Activated naive CD4-positive, alpha-beta T cell treated with anti-CD3 and anti-CD28 coated beads for 36 hours (primary cell): ENCODE results near the gene SAMD4A. TPM values are rescaled to one million over a fixed set of nuclear protein-coding genes. Genes with fewer than 3 reads are reported as not detected.
"Not testable (repeated sequence)": the region's sequence is repeated elsewhere in the genome, so short reads cannot be mapped to it uniquely, and the experiment has no call there.

ENCODE experiments used
- CTCF ChIA-PET: fragments of 350-600 bp; sonication (Branson Sonifier 250); formaldehyde crosslinking; loops from one replicate; lab custom pipeline; 2021; ENCODE audit warnings: antibody characterized with exemption; lab: Charles Lee
- DNase-seq: peaks from one replicate; pipeline ENCODE4 v3.0.0-alpha.2; 2020
- H3K27ac Mint-ChIP-seq: one replicate; pipeline ENCODE4 v1.8.0; 2021; ENCODE audit warnings: mild to moderate bottlenecking, mixed read lengths
- H3K27me3 Mint-ChIP-seq: one replicate; pipeline ENCODE4 v1.8.0; 2021; ENCODE audit warnings: low read depth, mixed read lengths
- H3K36me3 Mint-ChIP-seq: one replicate; pipeline ENCODE4 v1.8.0; 2021; ENCODE audit warnings: low read depth, mixed read lengths
- H3K4me1 Mint-ChIP-seq: one replicate; pipeline ENCODE4 v1.8.0; 2021; ENCODE audit warnings: low read depth, mixed read lengths
- H3K4me3 Mint-ChIP-seq: one replicate; pipeline ENCODE4 v1.8.0; 2021; ENCODE audit warnings: mild to moderate bottlenecking, moderate library complexity, mixed read lengths
- H3K9me3 Mint-ChIP-seq: one replicate; pipeline ENCODE4 v1.8.0; 2021; ENCODE audit warnings: mixed read lengths
- intact Hi-C: fragments of 100-400 bp; cut with micrococcal nuclease; formaldehyde crosslinking; loops from one replicate; pipeline ENCODE4 v1.15.1; 2023
- total RNA-seq, 2 experiments: library from RNA; stranded (reverse); gene quantifications; one replicate each; pipeline ENCODE4 v1.2.3, GENCODE V29; 2021

Gene SAMD4A
- total RNA-seq, 2 experiments from 2014 or later, result 4.7 to 4.9 TPM

DNA sequence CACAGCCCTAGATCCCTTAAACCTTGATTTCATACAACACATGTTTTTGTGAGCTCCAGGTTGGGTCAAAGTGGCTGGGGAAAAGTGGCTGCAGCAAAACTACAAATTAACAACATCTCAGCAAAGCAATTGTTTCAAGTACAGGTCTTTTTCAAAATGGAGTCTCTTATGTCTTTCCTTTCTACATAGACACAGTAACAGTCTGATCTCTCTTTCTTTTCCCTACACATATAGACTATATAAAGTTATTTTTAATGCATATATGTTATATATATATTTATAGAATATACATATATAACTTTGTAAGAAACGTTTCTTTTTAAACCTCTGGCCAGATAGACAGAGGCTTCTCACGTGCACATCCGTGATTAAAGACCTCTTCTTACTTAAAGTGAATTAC is 186.5 kb downstream of the SAMD4A start:
- H3K9me3 Mint-ChIP-seq, H3K36me3 Mint-ChIP-seq, H3K4me3 Mint-ChIP-seq, DNase-seq, H3K27me3 Mint-ChIP-seq, H3K27ac Mint-ChIP-seq, H3K4me1 Mint-ChIP-seq, intact Hi-C loops: not testable (repeated sequence)
- CTCF ChIA-PET, result interaction anchor here (0.7 kb wide), 1 partner anchor 20 kb away, joined by 3 read pairs; no protein-coding TSS in a partner anchor

DNA sequence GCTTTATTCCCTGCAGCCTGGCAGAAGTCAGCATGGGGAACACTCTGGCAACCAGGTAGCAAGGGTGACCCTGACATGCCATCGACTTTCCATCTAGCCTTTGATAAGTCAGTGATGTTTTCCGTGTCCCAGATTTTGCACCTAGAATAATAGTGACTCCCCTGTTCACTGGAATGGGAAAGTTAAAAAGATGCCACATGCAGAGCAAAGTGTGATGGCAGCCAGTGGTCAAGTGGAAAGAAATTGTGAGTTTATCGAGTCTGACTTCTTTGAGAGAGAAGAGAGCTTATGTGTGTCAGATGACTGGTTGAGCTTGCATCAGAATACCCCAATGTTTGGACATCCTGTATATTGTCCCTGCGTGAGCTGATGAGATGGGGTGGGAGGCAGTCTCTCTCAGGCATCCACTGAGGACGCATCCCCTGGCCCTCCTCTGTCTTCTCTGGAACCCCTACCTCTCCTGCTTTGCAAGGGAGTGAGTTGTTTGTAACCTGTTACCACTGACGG is 187.2 kb downstream of the SAMD4A start:
- CTCF ChIA-PET, result interaction anchor here (0.7 kb wide), 1 partner anchor 20 kb away, joined by 3 read pairs; no protein-coding TSS in a partner anchor
- Mint-ChIP-seq H3K9me3 (no peaks in the 10 kb centered on the region), H3K36me3 (peaks cover 2% of the 10 kb centered on the region), H3K4me3 (no peak overlapping the region), H3K27me3 (no peaks in the 10 kb centered on the region), H3K27ac (no peak overlapping the region), H3K4me1 (peaks cover 4% of the 10 kb centered on the region)
- no peak for DNase-seq
- intact Hi-C loops, result no loop called here

DNA sequence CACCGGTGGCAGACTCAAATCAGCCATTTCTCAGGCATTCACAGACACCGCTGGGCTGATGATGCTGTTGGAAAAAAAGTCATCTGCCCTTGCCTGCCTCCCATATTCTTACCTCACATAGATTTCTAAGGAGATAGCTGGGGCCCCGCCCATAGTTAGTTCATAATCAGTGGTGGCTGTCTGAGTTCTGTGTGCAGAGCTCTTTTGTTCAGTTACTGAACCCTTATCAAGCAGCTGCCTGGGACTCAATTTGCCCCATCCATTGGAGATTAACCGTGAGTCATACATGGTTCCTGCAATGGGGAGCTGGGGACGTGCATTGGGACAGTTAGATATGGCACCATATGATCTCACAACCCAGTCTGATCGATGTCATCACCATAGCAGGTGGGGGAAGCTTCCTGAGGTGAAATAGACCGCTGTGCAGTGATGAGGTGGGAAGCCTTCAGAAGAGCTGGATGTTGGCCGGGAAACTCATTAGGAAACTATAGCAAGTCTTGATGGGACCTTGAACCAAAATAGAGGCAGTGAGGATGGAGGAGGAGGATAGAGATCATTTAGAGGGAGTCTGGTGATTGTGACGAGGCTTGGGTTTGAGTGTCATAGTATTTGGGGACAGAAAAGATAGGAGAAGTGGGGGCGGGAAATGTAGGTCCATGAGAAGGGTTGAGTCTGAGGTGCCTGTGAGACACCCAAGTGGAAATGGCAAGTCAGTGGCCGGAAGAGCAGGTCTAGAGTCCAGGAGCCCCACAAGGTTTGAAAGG is 187.9 kb downstream of the SAMD4A start:
- Mint-ChIP-seq H3K27ac (no peak overlapping the region), H3K9me3 (no peaks in the 10 kb centered on the region), H3K36me3 (peaks cover 2% of the 10 kb centered on the region), H3K4me3 (no peak overlapping the region), H3K27me3 (no peaks in the 10 kb centered on the region), H3K4me1 (peaks cover 4% of the 10 kb centered on the region)
- intact Hi-C loops, result no loop called here
- DNase-seq, result no peak
- CTCF ChIA-PET, result no interaction called here

DNA sequence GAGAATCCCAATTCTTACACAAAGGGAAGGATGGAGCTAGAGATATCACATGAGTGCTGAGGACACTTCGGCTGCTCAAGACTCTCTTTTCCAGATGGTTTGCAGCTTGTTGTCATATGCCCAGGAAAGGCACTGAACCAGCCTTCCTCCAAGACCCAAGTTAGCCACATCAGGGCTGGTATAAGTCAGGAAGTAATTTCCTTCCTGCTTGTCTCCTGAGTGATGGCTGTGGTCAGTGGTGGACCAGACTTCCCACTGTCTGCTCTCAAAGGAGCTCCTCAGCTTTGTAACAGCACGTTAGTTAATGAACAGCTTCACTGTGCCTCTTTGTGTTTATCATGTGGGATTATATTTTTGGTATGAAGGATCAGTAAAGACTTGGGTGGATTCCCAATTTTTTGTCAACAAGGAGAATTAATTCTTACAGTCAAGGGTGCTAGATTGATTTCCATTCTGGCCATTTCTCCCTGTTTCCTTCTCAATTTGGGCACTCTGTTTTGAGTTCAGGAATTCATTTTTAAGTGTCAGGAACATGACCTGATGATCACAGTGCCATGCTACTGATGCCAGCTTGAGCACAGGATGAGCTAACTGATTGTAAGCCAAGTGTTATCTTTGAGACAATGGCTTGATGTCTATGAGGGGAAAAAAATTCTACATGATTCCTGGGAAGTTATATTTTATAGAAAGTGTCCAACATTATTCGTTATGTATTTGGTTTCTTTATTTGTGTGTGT is 189.9 kb downstream of the SAMD4A start:
- H3K27me3 Mint-ChIP-seq, result no peaks in the 10 kb centered on the region
- CTCF ChIA-PET, result interaction anchor here (1.0 to 2.0 kb wide), 2 partner anchors 16 to 18 kb away, joined by 4 to 13 read pairs; no protein-coding TSS in a partner anchor
- intact Hi-C loops, result no loop called here
- H3K4me3 Mint-ChIP-seq, result no peak overlapping the region
- H3K27ac Mint-ChIP-seq, result no peak overlapping the region
- peaks cover 2% of the 10 kb centered on the region for H3K36me3 Mint-ChIP-seq
- DNase-seq, result no peak
- peaks cover 4% of the 10 kb centered on the region for H3K4me1 Mint-ChIP-seq
- H3K9me3 Mint-ChIP-seq, result no peaks in the 10 kb centered on the region

DNA sequence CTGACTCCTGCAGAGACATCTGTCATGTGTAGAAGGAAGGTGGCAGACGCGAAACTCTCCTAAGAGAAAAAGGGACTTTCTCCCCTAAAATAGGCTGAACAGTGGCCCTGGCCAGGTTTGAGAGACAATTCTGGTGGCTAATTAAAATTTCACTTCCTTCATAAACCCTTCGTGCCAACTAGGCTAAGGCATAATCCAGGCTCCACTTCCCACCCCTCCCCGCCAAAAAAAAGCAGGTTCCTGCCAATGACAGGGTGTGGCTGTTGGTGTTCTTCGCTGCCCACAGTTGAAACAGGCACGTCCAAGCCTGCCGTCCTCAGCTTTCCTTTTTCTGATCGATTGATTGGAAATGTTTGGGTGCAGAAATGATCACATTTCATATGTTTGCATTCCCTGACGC is 191.1 kb downstream of the SAMD4A start:
- Mint-ChIP-seq H3K36me3 (no peaks in the 10 kb centered on the region), H3K27ac (no peak overlapping the region), H3K9me3 (no peaks in the 10 kb centered on the region), H3K4me3 (no peak overlapping the region), H3K27me3 (no peaks in the 10 kb centered on the region), H3K4me1 (peaks cover 7% of the 10 kb centered on the region)
- no peak for DNase-seq
- intact Hi-C loops, result no loop called here
- CTCF ChIA-PET, result interaction anchor here (2.0 kb wide), 1 partner anchor 17 kb away, joined by 13 read pairs; no protein-coding TSS in a partner anchor

DNA sequence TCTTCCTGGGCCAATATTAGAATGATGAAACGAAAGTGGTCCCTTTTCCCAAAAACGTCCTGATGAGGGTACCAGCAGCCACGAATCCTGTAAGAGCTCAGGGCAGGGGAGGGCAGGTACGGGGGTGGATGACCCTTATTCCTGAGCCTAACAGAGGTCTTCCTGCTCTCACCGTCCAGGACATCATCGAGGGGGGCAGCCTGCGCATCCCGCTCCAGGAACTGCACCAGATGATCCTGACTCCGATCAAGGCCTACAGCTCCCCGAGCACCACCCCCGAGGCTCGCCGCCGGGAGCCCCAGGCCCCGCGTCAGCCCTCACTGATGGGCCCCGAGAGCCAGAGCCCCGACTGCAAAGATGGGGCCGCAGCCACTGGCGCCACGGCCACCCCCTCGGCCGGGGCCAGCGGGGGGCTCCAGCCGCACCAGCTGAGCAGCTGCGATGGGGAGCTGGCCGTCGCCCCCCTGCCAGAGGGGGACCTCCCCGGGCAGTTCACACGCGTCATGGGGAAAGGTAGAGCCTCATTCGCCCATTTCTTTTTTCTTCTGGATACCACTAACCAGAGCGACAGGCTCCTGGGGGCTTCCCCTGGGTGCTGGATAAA is 193.2 kb downstream of the SAMD4A start:
- H3K27me3 Mint-ChIP-seq, result no peaks in the 10 kb centered on the region
- no peaks in the 10 kb centered on the region for H3K36me3 Mint-ChIP-seq
- H3K4me3 Mint-ChIP-seq, result no peak overlapping the region
- no peaks in the 10 kb centered on the region for H3K9me3 Mint-ChIP-seq
- no peak overlapping the region for H3K27ac Mint-ChIP-seq
- CTCF ChIA-PET, result no interaction called here
- no peak for DNase-seq
- peaks cover 7% of the 10 kb centered on the region for H3K4me1 Mint-ChIP-seq
- intact Hi-C loops, result no loop called here

DNA sequence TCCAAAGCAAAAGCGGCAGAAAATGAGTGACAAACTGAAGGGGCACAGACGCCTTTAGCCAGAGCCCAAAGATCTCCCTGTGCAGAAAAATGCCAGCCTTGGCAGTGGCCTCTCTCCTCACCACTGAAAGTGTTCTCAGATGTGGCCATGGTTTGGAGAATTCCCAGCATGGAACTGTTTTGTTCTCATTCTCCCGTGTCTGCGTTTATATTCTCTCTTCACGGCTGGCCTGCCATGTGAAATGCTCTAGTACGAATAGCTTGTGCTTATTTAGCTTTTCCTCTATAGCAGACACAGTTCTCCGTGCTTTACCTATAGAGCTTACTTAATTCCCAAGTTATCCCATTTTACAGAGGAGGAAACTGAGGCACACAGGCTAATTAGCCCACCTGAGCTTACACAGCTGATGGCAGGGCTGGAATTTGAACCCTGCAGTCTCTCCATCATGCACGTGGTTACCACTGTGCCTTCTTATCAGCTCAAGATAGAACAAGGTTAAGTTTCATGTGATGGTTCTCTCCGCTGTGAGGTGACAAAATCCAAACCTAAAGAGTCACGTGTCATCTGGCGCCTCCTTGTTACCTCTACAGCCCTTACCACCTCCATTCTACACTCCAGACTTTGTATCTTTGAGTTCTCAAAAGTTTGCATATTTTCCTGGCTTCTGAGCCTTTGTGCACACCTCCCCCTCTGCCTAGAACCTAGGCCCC is 194.1 kb downstream of the SAMD4A start:
- Mint-ChIP-seq H3K36me3 (peaks cover 4% of the 10 kb centered on the region), H3K9me3 (no peaks in the 10 kb centered on the region), H3K27me3 (no peaks in the 10 kb centered on the region), H3K4me1 (peaks cover 8% of the 10 kb centered on the region), H3K4me3 (no peak overlapping the region), H3K27ac (no peak overlapping the region)
- DNase-seq, result no peak
- intact Hi-C loops, result no loop called here
- CTCF ChIA-PET, result interaction anchor here (0.6 to 0.9 kb wide), 2 partner anchors 106 to 218 kb away, joined by 3 to 4 read pairs; no protein-coding TSS in a partner anchor

DNA sequence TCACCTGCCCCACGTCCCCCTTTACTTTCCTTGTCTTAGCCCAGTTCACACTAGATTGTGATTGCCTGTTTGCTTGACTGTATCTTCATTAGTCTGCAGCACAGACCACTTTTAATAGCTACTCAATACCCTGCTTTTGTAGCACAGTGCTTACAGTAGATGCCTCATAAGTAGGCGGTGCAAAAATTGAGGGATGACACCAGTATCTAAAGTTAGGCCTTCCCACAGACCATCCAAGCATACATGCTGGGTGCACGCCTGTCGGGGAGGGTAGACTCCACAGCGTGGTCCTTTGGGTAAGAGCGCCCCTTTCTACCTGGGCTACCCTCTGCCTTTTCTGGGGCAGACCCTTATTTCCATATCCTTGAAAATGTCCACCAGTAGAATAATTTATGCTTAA is 194.9 kb downstream of the SAMD4A start:
- no peak for DNase-seq
- no peak overlapping the region for H3K4me3 Mint-ChIP-seq
- H3K9me3 Mint-ChIP-seq, result no peaks in the 10 kb centered on the region
- peaks cover 13% of the 10 kb centered on the region for H3K4me1 Mint-ChIP-seq
- intact Hi-C loops, result no loop called here
- H3K27me3 Mint-ChIP-seq, result no peaks in the 10 kb centered on the region
- CTCF ChIA-PET, result no interaction called here
- no peak overlapping the region for H3K27ac Mint-ChIP-seq
- peaks cover 4% of the 10 kb centered on the region for H3K36me3 Mint-ChIP-seq

DNA sequence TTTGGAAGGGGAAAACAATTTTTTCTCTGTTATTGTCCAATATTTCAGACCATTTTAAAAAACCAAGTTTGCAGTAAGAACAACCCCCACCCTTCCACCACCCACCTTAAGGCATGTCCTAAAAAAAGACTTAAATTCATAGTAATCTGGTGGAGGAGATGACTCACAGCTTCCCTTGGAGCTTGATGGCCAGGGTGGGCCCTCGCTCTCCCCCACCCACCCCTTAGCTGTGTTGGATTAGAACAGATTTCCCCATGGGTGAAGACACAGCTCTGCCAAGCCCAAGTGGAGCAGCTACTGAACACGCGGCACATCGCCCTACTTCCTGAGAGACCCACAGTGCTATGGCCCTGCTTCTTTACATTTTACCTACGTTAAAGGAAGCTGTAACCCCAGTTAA is 195.4 kb downstream of the SAMD4A start:
- Mint-ChIP-seq H3K9me3 (no peaks in the 10 kb centered on the region), H3K4me3 (no peak overlapping the region), H3K27me3 (no peaks in the 10 kb centered on the region), H3K36me3 (peaks cover 4% of the 10 kb centered on the region), H3K4me1 (peaks cover 12% of the 10 kb centered on the region), H3K27ac (no peak overlapping the region)
- DNase-seq, result no peak
- intact Hi-C loops, result no loop called here
- CTCF ChIA-PET, result interaction anchor here (0.9 kb wide), 1 partner anchor 11 kb away, joined by 5 read pairs; no protein-coding TSS in a partner anchor

DNA sequence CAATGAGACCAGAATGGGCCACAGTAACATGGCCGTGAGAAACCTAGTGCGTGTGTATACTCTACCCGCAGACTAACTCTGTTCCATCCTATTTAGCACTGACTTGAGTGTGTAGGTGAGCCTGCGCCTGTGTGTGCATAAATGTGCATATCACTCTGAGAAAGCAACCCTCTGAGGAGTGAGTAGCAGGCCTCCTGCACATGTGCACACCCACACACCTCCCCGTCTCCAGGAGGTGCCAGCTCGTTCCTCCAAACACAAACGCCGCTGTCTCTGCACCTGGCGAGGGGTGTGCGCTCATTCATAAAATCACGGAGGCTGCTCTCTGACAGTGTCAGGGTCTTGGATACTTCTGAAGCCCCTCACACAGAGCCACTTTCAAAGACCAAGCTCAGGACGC is 196.8 kb downstream of the SAMD4A start:
- Mint-ChIP-seq H3K9me3 (no peaks in the 10 kb centered on the region), H3K27ac (no peak overlapping the region), H3K27me3 (no peaks in the 10 kb centered on the region), H3K4me1 (peaks cover 12% of the 10 kb centered on the region), H3K36me3 (peaks cover 4% of the 10 kb centered on the region), H3K4me3 (no peak overlapping the region)
- no peak for DNase-seq
- CTCF ChIA-PET, result interaction anchor here (0.6 kb wide), 1 partner anchor 12 kb away, joined by 5 read pairs; no protein-coding TSS in a partner anchor
- intact Hi-C loops, result no loop called here

DNA sequence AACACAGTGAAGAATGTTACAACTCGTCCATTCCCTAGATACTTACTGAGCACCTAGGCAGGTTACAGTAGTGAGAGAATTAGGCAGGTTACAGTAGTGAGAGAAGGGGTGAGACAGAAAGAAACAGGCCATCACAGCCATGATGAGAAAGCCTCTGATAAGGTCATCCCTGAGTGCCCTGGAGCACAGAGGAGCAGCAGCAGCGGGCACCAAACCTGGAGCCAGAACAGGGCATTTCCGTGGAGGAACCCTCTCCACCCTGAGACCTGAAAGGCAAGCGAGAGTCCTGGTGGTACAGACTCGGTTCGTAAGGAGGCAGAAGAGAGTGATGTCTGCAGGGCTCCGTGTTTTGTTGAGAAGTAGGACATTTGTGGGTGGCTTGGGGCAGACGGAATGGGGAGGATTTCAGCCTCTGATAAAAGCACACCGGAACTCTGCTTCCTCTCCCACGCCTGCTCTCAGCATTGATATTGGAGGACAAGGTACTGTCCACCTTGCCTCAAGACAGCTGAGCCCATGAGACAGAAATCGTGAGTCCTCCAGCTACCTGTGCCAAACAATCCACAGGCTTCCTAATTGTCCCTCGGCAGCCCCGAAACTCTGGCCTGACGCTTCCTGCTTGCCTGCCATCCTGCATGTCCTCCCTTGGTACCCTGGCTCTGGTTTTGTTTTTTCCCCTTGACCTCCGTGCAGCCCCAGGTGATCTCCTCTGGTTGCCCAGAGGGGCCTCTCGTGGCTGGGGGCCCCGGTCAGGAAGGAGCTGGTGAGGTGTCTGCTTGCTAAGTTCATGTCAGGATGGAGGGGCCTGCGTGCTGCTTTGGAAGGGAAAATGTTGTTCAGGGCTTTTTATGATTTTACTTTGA is 199.6 kb downstream of the SAMD4A start:
- no peak for DNase-seq
- Mint-ChIP-seq H3K4me3 (no peak overlapping the region), H3K4me1 (peaks cover 12% of the 10 kb centered on the region), H3K9me3 (no peaks in the 10 kb centered on the region), H3K27me3 (no peaks in the 10 kb centered on the region), H3K36me3 (peaks cover 4% of the 10 kb centered on the region), H3K27ac (no peak overlapping the region)
- intact Hi-C loops, result no loop called here
- CTCF ChIA-PET, result no interaction called here
